Ammon's horn (tissue), 1 donor: ENCODE data around the gene KIAA1217.
"Not testable (repeated sequence)": the region's sequence is repeated elsewhere in the genome, so short reads cannot be mapped to it uniquely, and the experiment has no call there.

Experiments used
- DNase-seq: peaks from one replicate; pipeline ENCODE4 v3.0.0-alpha.2; 2016; ENCODE audit warnings: low spot score

KIAA1217 gene

DNA sequence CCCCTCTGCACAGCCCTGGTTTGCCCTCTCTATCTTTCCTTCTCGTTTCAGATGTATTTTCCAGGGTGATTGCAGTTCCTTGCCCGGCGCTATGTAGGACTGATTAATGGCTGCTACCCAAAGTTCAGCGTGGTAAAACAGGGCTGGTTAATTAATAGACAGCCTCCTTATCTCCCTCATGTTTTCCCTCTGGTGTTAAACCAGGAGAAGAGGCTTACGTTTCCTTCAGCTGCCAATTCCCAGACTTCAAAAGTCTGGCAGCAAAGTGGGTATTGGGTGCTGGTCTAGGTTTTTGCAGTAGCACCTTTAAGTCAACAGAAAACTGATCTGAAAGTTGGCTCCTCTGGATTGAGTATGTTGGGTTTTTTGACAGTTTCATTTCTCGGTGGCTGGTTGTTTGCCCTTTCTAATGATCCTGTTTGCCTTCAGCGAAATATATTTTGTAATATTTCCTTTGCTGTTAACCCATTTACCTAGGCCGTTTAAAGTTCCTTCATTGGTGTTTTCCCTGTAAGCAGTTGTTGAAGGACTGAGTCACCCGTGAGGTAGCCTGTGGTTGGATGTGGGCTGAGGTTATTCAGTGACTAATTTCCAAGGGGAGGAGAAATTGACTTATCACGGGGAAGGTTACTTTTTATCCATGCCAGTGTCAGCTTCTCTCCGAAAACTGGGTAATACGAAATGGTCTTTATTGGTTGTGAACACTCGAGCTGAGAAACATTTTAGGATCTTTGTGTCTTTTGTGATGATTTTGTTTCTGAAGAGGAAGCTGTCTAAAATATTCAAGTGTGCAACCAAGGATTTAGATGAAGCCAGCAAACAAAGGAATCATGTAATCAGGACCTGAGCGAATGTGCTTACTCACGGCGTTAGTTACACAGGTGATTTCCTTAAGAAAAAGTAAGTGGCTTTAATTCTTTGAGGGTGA is 257.2 kb downstream of the KIAA1217 start:
- no peak for DNase-seq

- DNase-seq: no peak
Measured at GRCh38 chr10:24467136-24467535, 258.2 kb downstream of the KIAA1217 start.

DNA sequence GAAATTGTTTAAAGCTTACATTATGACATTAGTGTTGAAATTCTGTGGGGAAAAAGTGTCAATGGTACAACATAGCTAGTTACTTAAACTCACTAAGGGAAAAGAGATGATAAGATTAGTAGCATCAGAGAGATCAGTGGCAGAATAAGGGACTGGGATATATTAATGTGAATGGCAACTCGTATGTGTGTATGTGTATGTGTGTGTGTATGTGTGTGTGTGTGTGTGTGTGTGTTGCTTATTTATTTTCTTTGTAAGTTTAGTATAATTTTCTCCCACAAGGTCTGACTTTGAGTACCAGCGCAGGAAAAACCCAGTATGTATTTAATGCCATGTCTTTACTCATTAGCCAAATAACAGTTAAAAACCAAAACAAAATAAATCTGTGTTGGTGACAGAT is 258.7 kb downstream of the KIAA1217 start:
- DNase-seq: no peak

DNA sequence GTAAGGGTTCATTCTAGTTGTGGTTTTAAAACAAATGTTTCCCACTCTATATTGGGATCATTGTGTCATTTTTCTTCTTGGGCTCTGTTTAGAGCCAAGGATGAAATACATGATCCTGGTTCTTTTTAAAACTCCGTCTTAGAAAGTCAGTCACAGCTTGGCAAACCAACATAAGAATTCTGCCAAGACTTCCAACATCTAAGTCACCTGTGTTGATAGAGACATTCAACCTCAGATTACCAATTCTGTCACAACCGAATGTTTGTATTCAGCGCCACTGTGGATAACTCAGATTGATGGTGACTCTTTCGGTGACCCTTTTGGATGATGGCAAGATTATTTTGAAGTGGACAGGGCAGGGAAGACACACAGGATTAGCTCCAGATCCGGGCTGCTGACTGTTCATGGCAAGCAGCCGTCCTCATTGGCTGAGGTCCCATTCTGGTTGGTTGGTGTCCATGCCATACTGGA is 259.4 kb downstream of the KIAA1217 start:
- DNase-seq: no peak

- no peak for DNase-seq
Measured at GRCh38 chr10:24469993-24470392, 261.1 kb downstream of the KIAA1217 start.

- DNase-seq: no peak
Measured at GRCh38 chr10:24475598-24475997, 266.7 kb downstream of the KIAA1217 start.

- DNase-seq: no peak
Measured at GRCh38 chr10:24476913-24477701, 268.2 kb downstream of the KIAA1217 start.

GRCh38 chr10:24477915-24478314 is 269.0 kb downstream of the KIAA1217 start:
- DNase-seq: no peak

DNA sequence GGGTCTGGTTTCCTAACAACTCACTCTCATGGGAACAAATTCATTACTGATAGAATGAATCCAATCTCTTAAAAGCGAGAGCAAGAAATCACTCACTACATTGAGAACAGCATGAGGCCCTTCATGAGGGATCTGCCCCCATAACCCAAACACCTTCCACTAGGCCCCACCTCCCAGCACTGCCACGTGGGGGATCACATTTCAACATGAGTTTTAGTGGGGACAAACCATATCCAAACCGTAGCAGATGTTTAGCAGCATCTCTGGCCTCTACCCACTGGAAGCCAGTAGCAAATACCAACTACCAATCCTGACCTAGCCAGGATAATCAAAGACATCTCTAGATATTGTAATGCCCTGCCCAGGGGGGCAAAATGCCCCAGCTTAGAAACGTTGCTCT is 270.9 kb downstream of the KIAA1217 start:
- DNase-seq: no peak

- DNase-seq: no peak
Measured at GRCh38 chr10:24480447-24480846, 271.5 kb downstream of the KIAA1217 start.

DNA sequence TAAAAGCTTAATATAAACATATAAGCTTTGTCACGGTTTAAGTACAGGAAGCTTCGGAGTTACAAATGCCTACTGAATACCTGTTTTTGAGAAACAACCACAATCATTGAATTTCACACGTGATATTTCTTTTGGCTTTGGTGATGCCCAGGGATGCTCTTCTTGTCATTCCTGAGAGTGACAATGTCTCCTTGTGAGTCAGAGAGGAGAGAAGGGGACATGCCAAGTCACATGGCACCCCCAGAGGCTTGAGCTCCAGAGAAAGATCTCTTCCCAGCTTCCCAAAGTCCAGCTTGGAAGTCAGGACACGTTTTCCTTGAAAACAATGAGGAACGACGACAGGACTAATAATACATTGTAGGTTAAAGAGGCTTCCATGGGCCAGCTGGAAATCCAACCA is 272.3 kb downstream of the KIAA1217 start:
- no peak for DNase-seq

DNA sequence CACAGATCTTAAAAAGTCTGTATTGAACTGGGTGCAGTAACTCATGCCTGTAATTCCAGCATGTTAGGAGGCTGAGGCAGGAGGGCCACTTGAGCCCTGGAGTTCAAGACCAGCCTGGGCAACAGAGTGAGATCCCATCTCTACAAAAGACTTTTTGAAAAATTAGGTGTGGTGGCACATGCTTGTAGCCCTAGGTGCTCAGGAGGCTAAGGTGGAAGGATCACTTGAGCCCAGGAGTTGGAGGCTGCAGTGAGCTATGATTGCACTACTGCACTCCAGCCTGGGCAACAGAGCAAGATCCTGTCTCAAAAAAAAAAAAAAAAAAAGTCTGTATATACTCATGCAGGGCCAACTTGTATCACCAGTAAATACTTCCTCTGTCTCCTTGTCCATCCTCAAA is 273.8 kb downstream of the KIAA1217 start:
- not testable (repeated sequence) for DNase-seq

- DNase-seq: no peak
Measured at GRCh38 chr10:24483701-24484100, 274.8 kb downstream of the KIAA1217 start.

DNA sequence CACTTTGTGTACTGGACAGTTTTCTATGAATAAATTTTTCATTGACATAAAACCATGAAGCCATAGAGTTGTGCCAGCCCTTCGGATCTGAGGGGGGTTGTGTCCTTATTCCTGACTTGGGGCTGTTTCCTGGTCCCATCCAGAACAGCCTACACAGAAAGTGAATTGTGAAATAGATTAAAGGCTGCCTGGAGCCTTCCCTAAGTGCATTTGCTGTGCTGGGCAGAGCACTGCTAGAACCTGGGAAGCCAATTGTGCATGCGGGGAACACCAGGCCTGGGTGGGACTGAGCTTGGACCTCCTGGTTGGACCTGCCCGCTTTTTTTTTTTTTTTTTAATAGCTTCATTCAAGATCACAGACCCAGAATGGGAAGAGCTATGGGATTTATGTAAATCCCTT is 275.8 kb downstream of the KIAA1217 start:
- no peak for DNase-seq

DNA sequence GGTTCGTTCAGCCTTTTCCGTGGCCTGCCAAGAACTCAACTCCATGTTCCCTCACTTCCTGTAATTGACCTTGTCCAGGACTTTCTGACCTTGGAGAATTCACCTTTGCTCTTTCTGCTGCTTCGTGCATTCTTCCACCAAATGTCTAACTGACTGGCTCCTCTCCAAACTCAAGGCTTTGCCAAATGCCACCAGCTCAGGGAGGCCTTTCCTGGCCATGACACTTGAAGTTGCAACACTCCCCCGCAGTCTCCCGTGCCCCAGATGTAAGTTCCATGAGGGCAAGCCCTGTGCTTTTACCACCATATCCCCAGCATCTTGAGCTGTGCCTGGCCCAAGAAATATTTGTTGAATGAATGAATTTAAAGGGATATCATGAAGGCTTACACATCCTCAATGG is 276.4 kb downstream of the KIAA1217 start:
- no peak for DNase-seq

DNA sequence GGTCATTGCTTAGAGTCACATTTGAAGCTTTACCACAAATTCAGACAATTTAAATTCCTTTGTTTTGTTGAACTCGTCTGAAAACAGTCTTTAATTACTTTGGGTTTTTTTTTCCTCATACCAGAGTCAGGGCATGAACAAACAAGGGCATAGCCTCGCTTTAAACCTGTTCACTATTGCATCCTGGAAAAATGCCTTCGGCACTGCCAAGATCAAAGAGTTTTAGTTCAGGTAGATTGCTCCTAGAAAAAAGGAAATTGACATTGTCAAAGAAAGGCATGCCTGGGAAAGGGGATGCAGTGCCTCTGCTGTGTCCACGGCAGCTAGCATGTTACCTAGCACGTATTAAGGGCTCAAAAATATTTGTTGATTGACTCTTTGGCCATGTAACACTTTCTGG is 279.7 kb downstream of the KIAA1217 start:
- DNase-seq: no peak

DNA sequence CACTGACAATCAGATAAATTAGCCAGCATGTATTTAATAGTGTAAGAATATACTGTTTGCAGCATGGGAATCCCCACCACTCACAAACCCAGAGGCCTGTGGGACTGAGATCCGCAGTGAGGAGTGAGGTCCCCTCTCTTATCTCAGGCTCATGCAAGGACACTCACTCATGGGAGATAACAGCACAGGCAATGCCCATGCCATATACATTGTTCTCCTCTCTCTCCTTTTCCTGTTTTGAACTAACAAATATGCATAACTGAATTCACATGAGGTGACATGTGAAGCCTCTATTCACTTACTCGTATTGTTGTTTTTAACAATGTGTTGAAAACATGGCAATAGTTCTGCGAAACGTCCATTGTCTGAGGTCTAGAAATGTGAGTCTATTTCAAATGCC is 284.2 kb downstream of the KIAA1217 start:
- DNase-seq: no peak

- no peak for DNase-seq
Measured at GRCh38 chr10:24494236-24494635, 285.3 kb downstream of the KIAA1217 start.

DNA sequence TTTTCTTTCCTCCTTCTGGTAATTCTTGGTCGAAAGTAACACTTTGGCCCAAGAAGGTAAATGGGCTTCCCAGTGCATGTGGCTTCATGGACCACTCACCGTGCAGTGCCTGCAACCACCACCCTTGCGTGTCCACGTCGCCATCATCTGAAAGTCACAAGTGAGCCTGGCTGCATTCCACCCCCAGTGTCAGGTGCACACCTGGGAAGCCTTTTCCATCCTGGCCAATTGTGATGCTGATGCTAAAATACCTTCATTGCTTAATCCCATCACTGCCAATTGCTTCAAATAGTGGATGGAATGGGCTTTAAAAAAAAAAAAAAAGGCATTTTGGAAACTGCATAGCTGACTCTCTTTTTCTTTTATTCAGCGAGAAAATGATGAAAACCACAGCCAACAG is 285.8 kb downstream of the KIAA1217 start:
- no peak for DNase-seq

- DNase-seq: no peak
Measured at GRCh38 chr10:24495666-24496460, 286.9 kb downstream of the KIAA1217 start.

DNA sequence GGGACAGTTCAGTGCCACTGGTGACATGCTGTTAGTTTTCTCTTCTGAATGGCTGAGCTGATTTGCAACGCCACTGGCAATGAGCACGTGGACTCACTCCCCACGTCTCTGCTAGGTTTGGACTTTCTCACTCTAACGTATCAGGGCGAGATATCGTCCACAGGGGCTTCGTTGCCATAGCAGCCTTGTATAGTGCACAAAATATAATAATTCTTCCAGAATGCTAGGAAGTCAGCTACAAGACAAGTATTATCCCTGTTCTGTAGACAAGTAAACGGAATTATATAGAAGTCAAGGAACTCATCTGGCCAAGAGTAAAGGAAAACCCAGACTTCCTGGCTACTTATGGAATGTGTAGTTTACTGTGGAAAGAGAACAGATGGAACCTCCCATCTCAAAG is 288.0 kb downstream of the KIAA1217 start:
- DNase-seq: no peak

- no peak for DNase-seq
Measured at GRCh38 chr10:24501056-24501711, 292.2 kb downstream of the KIAA1217 start.
